Measurements from ENCODE around the gene SLC2A10.

The SLC2A10 gene

GRCh38 chr20:46761566-46761965 lies 52.1 kb downstream of the SLC2A10 start:
- DNase-seq (ENCODE audit: low read depth in 1 of 2, low spot score in 1 of 2) = no peak
- H3K27ac ChIP-seq (replicated peaks) = no peak overlapping the region
- TF ChIP-seq POLR2AphosphoS5 (IDR thresholded peaks at IDR 0.05; ENCODE audit: low read depth) = no peak
- no peak for TF ChIP-seq REST (IDR thresholded peaks at IDR 0.05; ENCODE audit: insufficient replicate concordance, low read depth)
- TF ChIP-seq CTCF (IDR thresholded peaks at IDR 0.05; ENCODE audit: insufficient read depth, low read length) = no peak
- no peak for TF ChIP-seq GABPA (IDR thresholded peaks at IDR 0.05; ENCODE audit: low read depth)
- no peak for TF ChIP-seq SPI1 (IDR thresholded peaks at IDR 0.05; ENCODE audit: borderline replicate concordance, low read depth)
- H3K27me3 ChIP-seq (ENCODE audit: insufficient read depth, poor library complexity, severe bottlenecking) = no peaks in the 10 kb centered on the region
- no peak overlapping the region for H3K4me3 ChIP-seq (replicated peaks; ENCODE audit: insufficient read depth, low read length)

- H3K4me3 ChIP-seq (replicated peaks; ENCODE audit: insufficient read depth, low read length) = no peak overlapping the region
- no peak for TF ChIP-seq REST (IDR thresholded peaks at IDR 0.05; ENCODE audit: insufficient replicate concordance, low read depth)
- TF ChIP-seq CTCF (IDR thresholded peaks at IDR 0.05; ENCODE audit: insufficient read depth, low read length) = no peak
- no peak for TF ChIP-seq GABPA (IDR thresholded peaks at IDR 0.05; ENCODE audit: low read depth)
- TF ChIP-seq POLR2AphosphoS5 (IDR thresholded peaks at IDR 0.05; ENCODE audit: low read depth) = no peak
- no peak for TF ChIP-seq SPI1 (IDR thresholded peaks at IDR 0.05; ENCODE audit: borderline replicate concordance, low read depth)
- no peak for DNase-seq (ENCODE audit: low read depth in 1 of 2, low spot score in 1 of 2)
- no peaks in the 10 kb centered on the region for H3K27me3 ChIP-seq (ENCODE audit: insufficient read depth, poor library complexity, severe bottlenecking)
- H3K27ac ChIP-seq (replicated peaks) = no peak overlapping the region
Measured at GRCh38 chr20:46764068-46764467, 54.6 kb downstream of the SLC2A10 start.

GRCh38 chr20:46765506-46766120 lies 56.2 kb downstream of the SLC2A10 start:
- H3K27me3 ChIP-seq (ENCODE audit: insufficient read depth, poor library complexity, severe bottlenecking) = no peaks in the 10 kb centered on the region

More at GRCh38 chr20:46765506-46766120, 56.2 kb downstream of the SLC2A10 start:
- H3K4me3 ChIP-seq (replicated peaks; ENCODE audit: insufficient read depth, low read length) = no peak overlapping the region
- no peak overlapping the region for H3K27ac ChIP-seq (replicated peaks)
- DNase-seq (ENCODE audit: low read depth in 1 of 2, low spot score in 1 of 2) = no peak
- TF ChIP-seq SPI1 (IDR thresholded peaks at IDR 0.05; ENCODE audit: borderline replicate concordance, low read depth) (no peak), REST (IDR thresholded peaks at IDR 0.05; ENCODE audit: insufficient replicate concordance, low read depth) (no peak), GABPA (IDR thresholded peaks at IDR 0.05; ENCODE audit: low read depth) (no peak), CTCF (IDR thresholded peaks at IDR 0.05; ENCODE audit: insufficient read depth, low read length) (no peak), POLR2AphosphoS5 (IDR thresholded peaks at IDR 0.05; ENCODE audit: low read depth) (no peak)
